HUES48 (cell line): ENCODE results near the gene TACO1.

ENCODE experiments used
- H3K27ac ChIP-seq: one replicate; pipeline ENCODE4 v1.7.0; 2013; ENCODE audit warnings: low read depth, low read length, inconsistent platforms
- H3K27me3 ChIP-seq: 2 replicates; pipeline ENCODE4 v1.6.1; 2013; ENCODE audit warnings: mild to moderate bottlenecking, low read length; ENCODE audit not compliant: control insufficient read depth, insufficient read depth
- H3K36me3 ChIP-seq: 2 replicates; pipeline ENCODE4 v1.6.1; 2013; ENCODE audit warnings: low read length; ENCODE audit not compliant: control insufficient read depth, insufficient read depth
- H3K4me1 ChIP-seq: 2 replicates; pipeline ENCODE4 v1.6.1; 2013; ENCODE audit warnings: mild to moderate bottlenecking, low read length; ENCODE audit not compliant: control insufficient read depth, insufficient read depth
- H3K4me3 ChIP-seq: 2 replicates; pipeline ENCODE4 v1.5.1; 2013; ENCODE audit warnings: mild to moderate bottlenecking, low read depth, low read length
- H3K9ac ChIP-seq: 2 replicates; pipeline ENCODE4 v1.6.1; 2013; ENCODE audit warnings: mild to moderate bottlenecking, low read depth, low read length, moderate library complexity
- H3K9me3 ChIP-seq: 2 replicates; pipeline ENCODE4 v1.6.1; 2013; ENCODE audit warnings: low read length; ENCODE audit not compliant: control insufficient read depth, insufficient read depth

TACO1 gene

GRCh38 chr17:63573634-63574033 lies 27.1 kb upstream of the TACO1 start:
- H3K9me3 ChIP-seq, result no peaks in the 10 kb centered on the region

GRCh38 chr17:63578027-63578768 lies 22.5 kb upstream of the TACO1 start:
- no peaks in the 10 kb centered on the region for H3K9me3 ChIP-seq
- no peak overlapping the region for H3K4me3 ChIP-seq
- H3K36me3 ChIP-seq, result peaks cover 37% of the 10 kb centered on the region
- H3K4me1 ChIP-seq, result peaks cover 14% of the 10 kb centered on the region
- no peaks in the 10 kb centered on the region for H3K27me3 ChIP-seq
- no peak overlapping the region for H3K9ac ChIP-seq
- peak overlapping the region; percentile 48 for H3K27ac ChIP-seq

More at GRCh38 chr17:63573634-63574033, 27.1 kb upstream of the TACO1 start:
- Histone ChIP-seq H3K9ac (no peak overlapping the region), H3K4me1 (no peaks in the 10 kb centered on the region), H3K27ac (no peak overlapping the region), H3K36me3 (no peaks in the 10 kb centered on the region), H3K27me3 (no peaks in the 10 kb centered on the region), H3K4me3 (no peak overlapping the region)

- Histone ChIP-seq H3K27me3 (no peaks in the 10 kb centered on the region), H3K4me3 (no peak overlapping the region), H3K9ac (no peak overlapping the region), H3K9me3 (no peaks in the 10 kb centered on the region), H3K4me1 (peaks cover 14% of the 10 kb centered on the region), H3K36me3 (peaks cover 42% of the 10 kb centered on the region), H3K27ac (peak overlapping the region; percentile 48)
Observed at GRCh38 chr17:63578769-63579111, 22.0 kb upstream of the TACO1 start.

GRCh38 chr17:63579633-63580032 lies 21.1 kb upstream of the TACO1 start:
- Histone ChIP-seq H3K9me3 (no peaks in the 10 kb centered on the region), H3K27ac (peak overlapping the region; percentile 16), H3K27me3 (no peaks in the 10 kb centered on the region), H3K36me3 (peaks cover 48% of the 10 kb centered on the region), H3K4me1 (peaks cover 14% of the 10 kb centered on the region), H3K9ac (no peak overlapping the region), H3K4me3 (no peak overlapping the region)

GRCh38 chr17:63587770-63588169 lies 12.9 kb upstream of the TACO1 start:
- no peaks in the 10 kb centered on the region for H3K9me3 ChIP-seq
- H3K9ac ChIP-seq, result no peak overlapping the region
- no peak overlapping the region for H3K4me3 ChIP-seq
- H3K27me3 ChIP-seq, result no peaks in the 10 kb centered on the region
- no peaks in the 10 kb centered on the region for H3K4me1 ChIP-seq
- H3K36me3 ChIP-seq, result peaks cover 82% of the 10 kb centered on the region
- no peak overlapping the region for H3K27ac ChIP-seq

- H3K27me3 ChIP-seq, result no peaks in the 10 kb centered on the region
Observed at GRCh38 chr17:63588797-63589196, 11.9 kb upstream of the TACO1 start.

GRCh38 chr17:63589646-63590045 lies 11.0 kb upstream of the TACO1 start:
- Histone ChIP-seq H3K4me1 (no peaks in the 10 kb centered on the region), H3K27me3 (no peaks in the 10 kb centered on the region), H3K9ac (no peak overlapping the region), H3K9me3 (no peaks in the 10 kb centered on the region), H3K27ac (no peak overlapping the region), H3K4me3 (no peak overlapping the region), H3K36me3 (peaks cover 80% of the 10 kb centered on the region)

More at GRCh38 chr17:63588797-63589196, 11.9 kb upstream of the TACO1 start:
- no peak overlapping the region for H3K4me3 ChIP-seq
- no peaks in the 10 kb centered on the region for H3K4me1 ChIP-seq
- H3K27ac ChIP-seq, result no peak overlapping the region
- H3K9me3 ChIP-seq, result no peaks in the 10 kb centered on the region
- no peak overlapping the region for H3K9ac ChIP-seq
- H3K36me3 ChIP-seq, result peaks cover 80% of the 10 kb centered on the region

GRCh38 chr17:63592797-63593196 lies 7.9 kb upstream of the TACO1 start:
- Histone ChIP-seq H3K9me3 (no peaks in the 10 kb centered on the region), H3K9ac (no peak overlapping the region), H3K27me3 (no peaks in the 10 kb centered on the region), H3K4me1 (no peaks in the 10 kb centered on the region), H3K36me3 (peaks cover 55% of the 10 kb centered on the region), H3K4me3 (no peak overlapping the region), H3K27ac (no peak overlapping the region)

- Histone ChIP-seq H3K27me3 (no peaks in the 10 kb centered on the region), H3K9me3 (no peaks in the 10 kb centered on the region), H3K4me3 (no peak overlapping the region), H3K4me1 (no peaks in the 10 kb centered on the region), H3K27ac (no peak overlapping the region), H3K36me3 (peaks cover 35% of the 10 kb centered on the region), H3K9ac (no peak overlapping the region)
Observed at GRCh38 chr17:63595132-63595531, 5.6 kb upstream of the TACO1 start.

- Histone ChIP-seq H3K4me1 (no peaks in the 10 kb centered on the region), H3K4me3 (no peak overlapping the region), H3K36me3 (peaks cover 17% of the 10 kb centered on the region), H3K9me3 (no peaks in the 10 kb centered on the region), H3K9ac (no peak overlapping the region), H3K27me3 (no peaks in the 10 kb centered on the region), H3K27ac (no peak overlapping the region)
Observed at GRCh38 chr17:63596856-63597586, 3.7 kb upstream of the TACO1 start.

GRCh38 chr17:63598281-63598680 lies 2.4 kb upstream of the TACO1 start:
- Histone ChIP-seq H3K36me3 (peaks cover 10% of the 10 kb centered on the region), H3K9ac (no peak overlapping the region), H3K27ac (no peak overlapping the region), H3K4me3 (no peak overlapping the region), H3K9me3 (no peaks in the 10 kb centered on the region), H3K27me3 (no peaks in the 10 kb centered on the region), H3K4me1 (no peaks in the 10 kb centered on the region)
